LNCAP (cell line): ENCODE measurements around the gene PDE4D.

Experiments used
- CTCF ChIP-seq: fragments of 450-650 bp; IDR thresholded peaks from 2 replicates; pipeline ENCODE4 v1.5.1; 2017; ENCODE audit warnings: mild to moderate bottlenecking

The PDE4D gene

GRCh38 chr5:59021286-59021673, 872.2 kb downstream of the PDE4D start:
- no peak for TF ChIP-seq CTCF

DNA sequence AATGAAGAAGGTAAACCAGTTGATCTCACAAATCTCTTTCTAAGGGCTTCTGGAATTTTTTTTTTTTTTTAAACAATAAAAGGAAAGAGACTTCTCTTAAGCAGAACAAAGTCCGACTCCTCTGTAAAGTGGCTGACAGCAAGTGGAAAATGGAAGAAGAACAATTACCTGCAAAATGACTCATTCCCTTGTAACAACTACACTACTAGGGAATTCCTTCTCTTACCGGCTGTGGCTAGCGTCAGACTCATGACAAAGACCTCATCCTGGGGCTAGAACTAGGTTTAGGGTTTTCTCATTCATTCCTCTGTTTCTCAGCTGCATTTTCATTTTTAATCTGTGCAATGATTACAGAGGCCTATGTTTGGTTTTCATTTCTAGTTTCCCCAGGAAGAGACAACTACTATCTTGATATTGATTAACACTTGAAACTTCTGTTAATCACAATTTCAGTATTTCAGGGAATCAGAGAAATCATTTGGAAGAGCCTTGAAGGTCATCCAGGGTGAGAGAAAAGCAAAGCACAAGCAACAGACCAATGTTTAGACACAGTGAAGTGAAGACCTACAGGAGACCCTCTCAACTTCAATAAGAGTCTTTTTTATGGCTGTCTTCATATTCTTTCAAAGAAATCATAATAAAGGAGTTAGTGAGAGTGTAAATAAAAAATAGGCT, 872.8 kb downstream of the PDE4D start:
- TF ChIP-seq CTCF, result no peak

DNA sequence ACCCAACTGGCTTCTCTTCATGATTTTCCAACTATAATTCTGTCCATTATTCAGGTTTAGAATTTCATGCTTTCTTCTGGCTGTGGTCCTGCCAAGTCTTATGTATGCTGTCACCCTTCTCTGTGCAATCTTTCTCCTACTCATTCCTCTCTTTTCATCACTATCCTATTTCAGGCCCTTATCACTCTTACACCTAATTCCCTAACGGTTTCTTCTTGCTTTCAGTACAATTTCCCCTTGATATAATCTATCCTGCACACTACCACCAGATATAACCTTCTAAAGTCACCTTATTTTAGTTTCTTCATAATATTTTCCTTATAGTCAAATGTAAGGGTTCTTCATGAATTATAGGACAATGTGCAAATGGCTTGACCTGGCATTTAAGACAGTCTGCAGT, 874.4 kb downstream of the PDE4D start:
- no peak for TF ChIP-seq CTCF

GRCh38 chr5:59016925-59017324, 876.6 kb downstream of the PDE4D start:
- no peak for TF ChIP-seq CTCF

GRCh38 chr5:59008816-59009473, 884.6 kb downstream of the PDE4D start:
- no peak for TF ChIP-seq CTCF

DNA sequence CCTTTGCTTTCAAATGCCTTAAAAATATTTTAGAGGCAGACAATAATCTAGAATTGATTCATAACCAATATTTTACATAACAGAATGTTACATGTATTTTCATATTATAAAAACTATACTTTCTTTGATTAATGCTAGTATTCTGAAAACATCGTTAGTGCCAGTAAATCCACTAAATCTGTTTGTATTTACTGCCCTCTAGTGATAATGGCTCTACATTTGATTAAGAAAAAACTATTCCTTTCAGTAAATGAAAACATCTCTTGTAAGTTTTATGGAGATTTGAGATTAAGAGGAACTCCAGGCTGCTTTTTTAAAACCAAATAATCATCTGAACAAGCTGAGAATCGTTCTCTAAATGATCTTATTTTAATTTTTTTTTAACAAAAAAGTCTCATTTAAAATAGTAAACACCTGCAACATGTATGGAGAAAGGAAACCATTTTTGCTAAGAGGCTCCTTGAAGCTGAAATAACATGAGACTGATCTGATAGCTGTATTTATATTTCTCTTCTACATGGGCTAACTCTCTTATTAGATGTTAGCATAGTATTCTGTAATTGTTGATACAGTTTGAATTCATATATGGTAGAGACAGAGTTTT, 886.0 kb downstream of the PDE4D start:
- TF ChIP-seq CTCF, result peak; percentile 82

GRCh38 chr5:59005934-59006701, 887.4 kb downstream of the PDE4D start:
- TF ChIP-seq CTCF, result no peak
